ACHN (cell line): ENCODE results near the gene LRRK2.
"Not testable (repeated sequence)": the region's sequence is repeated elsewhere in the genome, so short reads cannot be mapped to it uniquely, and the experiment has no call there.

Source experiments
- DNase-seq: peaks from one replicate; pipeline ENCODE4 v3.0.0-alpha.2; 2015
- in situ Hi-C: cut with HindIII; loops from 2 replicates; pipeline ENCODE4 v1.10.0; 2017; ENCODE audit warnings: low sequenced_read_pairs, low pct_ligation_motif_present, low pct_unique_long_range_greater_than_20kb

Gene LRRK2

GRCh38 chr12:40338621-40339020 lies 113.8 kb downstream of the LRRK2 start:
- no peak for DNase-seq
- in situ Hi-C loops, result no loop called here

DNA sequence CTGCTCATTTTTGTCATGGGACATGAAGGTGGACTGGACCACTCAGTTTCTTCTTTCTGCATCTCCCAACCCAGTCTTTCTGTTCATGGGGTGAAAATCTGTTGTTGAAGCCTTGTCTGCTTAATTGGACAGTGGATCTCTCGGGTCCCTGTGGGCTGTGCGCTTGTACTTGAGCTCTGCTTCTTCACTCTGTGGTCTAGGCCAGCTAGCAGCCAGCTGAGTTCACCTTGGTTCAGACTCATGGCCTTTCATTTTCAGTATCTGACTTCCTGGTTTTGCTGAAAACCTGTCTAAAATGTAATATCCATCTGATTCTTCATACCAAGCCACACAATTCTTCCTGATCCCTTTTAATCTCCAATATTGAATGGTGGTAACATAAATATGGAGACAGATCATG lies 117.2 kb downstream of the LRRK2 start:
- in situ Hi-C loops, result no loop called here
- no peak for DNase-seq

DNA sequence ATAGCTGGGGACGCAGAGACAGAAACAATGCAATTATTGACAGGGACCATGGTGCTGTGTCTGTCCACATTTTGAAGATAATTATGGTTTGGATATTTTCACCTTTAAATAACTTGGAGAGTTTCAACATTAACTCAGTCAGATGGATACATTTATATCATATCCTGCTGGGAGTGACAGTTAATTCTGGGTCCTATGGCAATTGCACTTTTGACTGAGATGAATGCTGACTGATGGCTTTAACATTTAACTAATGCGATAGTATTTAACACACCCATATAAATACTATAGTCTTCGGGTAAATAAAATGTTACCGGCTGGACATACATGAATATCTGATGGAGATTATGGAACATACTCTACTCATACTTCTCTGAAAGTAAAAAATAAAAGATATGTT lies 118.3 kb downstream of the LRRK2 start:
- no peak for DNase-seq
- in situ Hi-C loops, result no loop called here

- in situ Hi-C loops, result no loop called here
Measured at GRCh38 chr12:40344312-40344711, 119.5 kb downstream of the LRRK2 start.

DNA sequence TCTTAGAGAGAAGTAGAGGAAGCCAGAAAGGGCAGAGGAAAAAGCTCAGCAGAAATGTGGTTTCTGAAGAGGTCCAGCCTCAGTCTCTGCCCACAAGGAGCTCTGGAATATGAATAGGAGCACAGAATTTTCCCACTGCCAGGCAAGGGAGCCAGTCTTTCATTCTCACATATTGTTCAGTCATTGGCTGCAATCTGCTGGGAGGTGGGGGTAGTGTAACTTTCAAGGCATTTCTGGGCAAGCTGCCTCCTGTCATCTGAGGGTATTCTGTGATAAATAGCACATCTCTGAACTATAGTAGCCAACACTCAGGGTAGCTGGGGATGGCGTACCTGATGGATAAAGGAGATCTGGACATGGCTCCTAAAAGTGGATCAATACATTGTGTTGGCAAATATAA lies 127.2 kb downstream of the LRRK2 start:
- in situ Hi-C loops, result no loop called here

More at GRCh38 chr12:40344312-40344711, 119.5 kb downstream of the LRRK2 start:
- DNase-seq, result no peak

GRCh38 chr12:40375076-40375475 lies 150.3 kb downstream of the LRRK2 start:
- DNase-seq, result peak; percentile 50
- in situ Hi-C loops, result no loop called here

More for the DNA sequence above, 127.2 kb downstream of the LRRK2 start:
- DNase-seq, result no peak

DNA sequence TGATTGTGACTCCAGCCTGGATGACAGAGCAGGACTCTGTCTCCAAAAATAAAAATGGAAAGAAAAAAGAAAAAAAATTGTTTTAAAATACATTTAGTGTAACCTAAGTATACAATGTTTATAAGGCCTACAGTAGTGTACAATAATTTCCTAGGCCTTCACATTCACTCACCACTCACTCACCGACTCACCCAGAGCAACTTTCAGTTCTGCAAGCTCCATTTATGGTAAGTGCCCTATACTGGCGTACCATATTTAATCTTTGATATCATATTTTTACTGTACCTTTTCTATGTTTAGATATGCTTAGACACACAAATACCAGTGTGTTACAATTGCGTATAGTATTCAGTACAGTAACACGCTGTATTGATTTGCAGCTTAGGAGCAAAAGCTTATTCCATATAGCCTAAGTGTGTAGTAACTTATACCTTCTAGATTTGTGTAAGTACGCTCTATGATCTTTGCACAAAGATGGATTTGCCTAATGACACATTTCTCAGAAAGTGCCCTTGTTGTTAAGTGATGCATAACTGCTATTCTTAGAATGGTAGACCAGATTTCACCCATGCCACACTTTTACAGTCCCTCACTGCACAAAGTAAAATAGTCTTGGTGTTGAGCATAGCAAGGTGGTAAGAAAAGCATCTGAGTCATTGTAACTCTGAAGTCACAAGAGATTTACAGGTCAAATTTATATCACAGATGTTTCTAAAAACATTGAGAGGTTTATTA lies 151.9 kb downstream of the LRRK2 start:
- in situ Hi-C loops, result no loop called here
- DNase-seq, result no peak

DNA sequence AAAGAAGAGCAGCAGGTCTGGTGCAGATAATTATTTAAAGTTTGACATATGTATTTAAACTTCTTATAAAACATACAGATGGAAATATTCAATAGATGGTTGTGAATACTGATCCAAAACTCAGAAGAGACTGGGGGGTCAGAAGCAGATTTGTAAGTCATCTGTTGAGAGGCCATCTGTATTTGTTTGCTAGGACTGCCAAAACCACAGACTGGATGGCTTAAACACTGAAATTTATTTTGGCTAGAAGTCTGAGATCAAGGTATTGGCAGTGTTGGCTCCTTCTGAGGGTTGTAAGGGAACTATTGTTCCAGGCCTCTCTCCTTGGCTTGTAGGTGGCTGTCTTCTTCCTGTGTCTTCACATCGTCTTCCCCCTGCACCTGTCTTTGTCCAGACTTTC lies 153.9 kb downstream of the LRRK2 start:
- in situ Hi-C loops, result no loop called here
- no peak for DNase-seq

- no peak for DNase-seq
- in situ Hi-C loops, result no loop called here
Measured at GRCh38 chr12:40382217-40382616, 157.4 kb downstream of the LRRK2 start.

- DNase-seq, in situ Hi-C loops: not testable (repeated sequence)
Measured at GRCh38 chr12:40387279-40387678, 162.5 kb downstream of the LRRK2 start.

DNA sequence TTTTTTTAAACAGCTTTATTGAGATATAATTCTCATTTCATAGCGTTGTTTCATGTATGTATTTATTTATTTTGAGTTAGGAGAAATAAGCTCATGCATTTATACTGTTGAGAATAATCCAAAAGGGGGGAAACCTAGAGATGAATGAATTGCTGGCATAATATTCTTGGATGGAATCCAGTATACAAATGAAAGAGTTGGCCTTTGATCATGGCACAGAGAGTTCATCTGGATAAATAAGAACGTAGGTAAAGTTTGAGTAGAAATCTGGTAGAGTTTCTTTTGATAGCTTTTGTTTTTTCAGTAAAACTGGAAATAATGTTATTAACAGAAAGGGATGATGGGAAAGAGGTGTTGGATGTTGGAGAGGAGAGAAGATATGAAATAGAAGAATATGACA lies 166.2 kb downstream of the LRRK2 start:
- DNase-seq, result no peak
- in situ Hi-C loops, result no loop called here

GRCh38 chr12:40393026-40393425 lies 168.2 kb downstream of the LRRK2 start:
- in situ Hi-C loops, result no loop called here
- DNase-seq, result no peak

DNA sequence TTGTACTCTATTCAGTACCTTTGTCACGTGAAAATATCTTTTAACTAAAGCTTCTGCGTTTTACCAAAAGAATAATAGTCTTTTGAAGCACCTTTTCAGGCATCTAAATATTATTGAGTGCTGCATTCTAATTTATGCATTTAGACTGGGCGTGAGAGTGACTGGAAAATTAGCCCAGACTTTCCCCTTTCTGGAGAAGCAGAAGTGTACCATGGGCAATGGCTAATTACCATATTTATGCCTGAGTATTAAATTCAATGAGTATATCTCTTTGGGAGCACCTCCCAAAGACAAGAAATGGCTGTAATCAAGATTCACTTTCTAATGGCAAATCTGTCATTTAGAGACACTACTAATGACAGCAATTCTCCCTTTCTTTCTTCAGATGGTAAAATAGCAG lies 174.9 kb downstream of the LRRK2 start:
- no peak for DNase-seq
- in situ Hi-C loops, result no loop called here

DNA sequence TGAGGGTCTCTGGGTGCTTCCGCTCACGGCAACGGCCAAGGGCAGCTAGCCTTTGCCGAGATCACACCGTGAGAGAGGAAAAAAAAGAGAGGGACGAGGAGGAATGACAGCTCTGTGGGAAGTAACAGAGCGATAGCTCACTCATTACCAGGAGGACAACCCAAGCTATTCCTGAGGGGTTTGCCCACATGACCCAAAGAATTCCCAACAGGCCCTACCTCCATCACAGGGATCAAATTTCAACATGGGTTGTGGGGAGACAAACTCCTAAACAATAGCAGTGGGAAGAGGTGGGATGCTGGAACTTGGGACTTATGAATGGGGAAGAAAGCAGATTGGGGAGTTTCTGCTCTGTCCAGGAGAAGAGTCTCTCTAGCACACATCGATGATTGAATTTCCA lies 180.6 kb downstream of the LRRK2 start:
- no peak for DNase-seq
- in situ Hi-C loops, result no loop called here
